Activated CD8-positive, alpha-beta memory T cell treated with anti-CD3 and anti-CD28 coated beads, Interleukin-2, amount 50 U/mL, for 1 hour (primary cell): ENCODE results near the gene APOBEC2.

Experiments used
- DNase-seq: peaks from one replicate; pipeline ENCODE4 v3.0.0-alpha.2; 2020; ENCODE audit errors: extremely low read depth

Gene APOBEC2

DNA sequence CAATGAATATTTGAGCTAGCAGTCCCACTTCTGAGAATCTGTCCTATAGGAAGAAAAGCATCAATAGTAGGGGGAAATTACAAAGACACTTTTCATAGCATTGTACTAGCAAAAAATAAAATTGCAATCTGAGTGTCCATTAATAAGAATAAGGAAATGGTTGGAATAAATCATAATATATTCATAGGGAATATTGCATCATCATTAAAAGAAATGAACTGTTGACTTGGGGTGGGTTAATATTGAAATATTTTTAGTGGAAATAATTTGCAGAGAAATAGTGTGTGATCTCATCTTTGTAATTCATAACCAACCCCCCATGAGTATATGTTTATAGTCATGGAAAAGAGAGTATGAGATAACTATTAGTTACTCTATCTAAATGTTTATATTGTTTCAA is 32.2 kb downstream of the APOBEC2 start:
- DNase-seq: no peak

DNA sequence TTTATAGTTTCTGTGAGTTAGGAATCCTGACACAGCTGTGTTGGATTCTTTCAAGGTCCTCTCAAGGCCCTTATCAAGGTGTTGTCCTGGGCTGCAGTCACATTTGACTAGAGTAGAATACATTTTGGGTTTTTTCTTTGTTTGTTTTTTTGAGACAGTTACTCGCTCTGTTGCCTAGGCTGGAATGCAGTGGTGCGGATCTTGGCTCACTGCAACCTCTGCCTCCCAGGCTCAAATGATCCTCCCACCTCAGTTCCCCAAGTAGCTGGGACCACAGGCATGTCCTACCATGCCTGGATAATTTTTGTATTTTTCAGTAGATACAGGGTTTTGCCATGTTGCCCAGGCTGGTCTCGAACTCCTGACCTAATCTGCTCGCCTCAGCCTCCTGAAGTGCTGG is 35.4 kb downstream of the APOBEC2 start:
- no peak for DNase-seq

DNA sequence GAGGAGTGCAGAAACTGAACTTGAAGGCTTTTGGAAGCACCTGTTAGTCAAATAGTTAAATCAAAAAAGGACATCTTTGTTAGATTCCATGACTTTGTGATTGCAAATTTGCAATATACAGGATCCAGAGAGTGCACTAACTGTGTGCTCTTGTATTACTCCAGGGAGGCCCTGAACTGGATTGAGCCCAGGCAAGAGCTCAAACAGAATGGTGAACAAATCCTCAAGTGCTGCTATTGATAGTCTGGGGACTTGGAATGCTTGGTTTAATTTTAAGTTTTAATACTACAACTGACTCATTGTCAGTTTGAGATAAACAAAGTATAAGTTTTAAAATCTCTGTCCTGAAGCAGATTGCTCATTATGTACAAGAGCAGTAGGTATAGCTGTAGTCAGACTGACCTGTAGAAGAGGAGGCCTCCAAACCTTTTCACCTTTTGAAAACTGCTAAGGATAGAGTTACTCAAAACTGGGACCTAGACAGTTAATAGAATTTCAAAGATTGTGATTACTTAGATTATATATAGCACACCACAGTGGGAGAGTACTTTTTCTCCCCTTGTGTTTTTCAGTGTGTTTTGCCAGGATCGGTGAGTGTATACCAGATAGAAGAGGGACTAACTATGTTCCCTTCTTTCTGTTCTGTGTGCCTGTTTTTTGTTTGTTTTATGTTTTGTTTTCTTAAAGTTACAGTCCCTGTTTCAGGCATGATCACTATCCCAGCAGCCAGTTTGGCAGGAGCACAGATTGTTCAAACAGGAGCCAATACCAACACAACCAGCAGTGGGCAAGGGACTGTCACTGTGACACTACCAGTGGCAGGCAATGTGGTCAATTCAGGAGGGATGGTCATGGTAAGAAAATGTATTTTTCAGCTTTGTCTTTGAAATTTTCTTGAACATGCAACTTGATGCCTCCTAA is 38.1 kb downstream of the APOBEC2 start:
- no peak for DNase-seq

DNA sequence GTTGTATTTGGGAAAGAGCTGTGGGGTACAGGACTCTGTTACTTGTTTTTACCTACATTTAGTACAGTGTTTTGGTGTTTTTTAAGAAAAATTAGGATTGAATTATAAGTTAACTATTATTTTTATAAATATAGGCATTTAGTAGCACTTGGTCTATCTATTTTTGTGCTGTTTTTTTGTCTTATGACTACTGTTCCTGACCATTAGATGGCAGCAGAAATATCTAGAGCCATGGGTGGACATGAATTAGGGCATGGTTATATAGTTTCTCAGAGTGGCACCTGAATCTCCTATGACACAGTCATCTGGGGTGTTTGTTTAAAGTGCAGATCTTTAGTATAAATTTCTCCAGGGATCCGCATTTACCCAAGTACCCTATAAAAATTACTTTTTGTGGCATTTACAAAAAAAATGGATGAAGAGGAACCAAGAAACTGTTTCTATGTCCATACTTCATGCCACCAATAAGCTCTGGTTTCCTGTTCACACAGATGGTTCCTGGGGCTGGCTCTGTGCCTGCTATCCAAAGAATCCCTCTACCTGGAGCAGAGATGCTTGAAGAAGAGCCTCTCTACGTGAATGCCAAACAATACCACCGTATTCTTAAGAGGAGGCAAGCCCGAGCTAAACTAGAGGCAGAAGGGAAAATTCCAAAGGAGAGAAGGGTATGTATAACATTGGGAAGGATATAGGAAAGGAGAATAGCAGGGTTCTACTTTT is 39.6 kb downstream of the APOBEC2 start:
- no peak for DNase-seq

- no peak for DNase-seq
Measured at GRCh38 chr6:41093729-41094128, 40.7 kb downstream of the APOBEC2 start.

DNA sequence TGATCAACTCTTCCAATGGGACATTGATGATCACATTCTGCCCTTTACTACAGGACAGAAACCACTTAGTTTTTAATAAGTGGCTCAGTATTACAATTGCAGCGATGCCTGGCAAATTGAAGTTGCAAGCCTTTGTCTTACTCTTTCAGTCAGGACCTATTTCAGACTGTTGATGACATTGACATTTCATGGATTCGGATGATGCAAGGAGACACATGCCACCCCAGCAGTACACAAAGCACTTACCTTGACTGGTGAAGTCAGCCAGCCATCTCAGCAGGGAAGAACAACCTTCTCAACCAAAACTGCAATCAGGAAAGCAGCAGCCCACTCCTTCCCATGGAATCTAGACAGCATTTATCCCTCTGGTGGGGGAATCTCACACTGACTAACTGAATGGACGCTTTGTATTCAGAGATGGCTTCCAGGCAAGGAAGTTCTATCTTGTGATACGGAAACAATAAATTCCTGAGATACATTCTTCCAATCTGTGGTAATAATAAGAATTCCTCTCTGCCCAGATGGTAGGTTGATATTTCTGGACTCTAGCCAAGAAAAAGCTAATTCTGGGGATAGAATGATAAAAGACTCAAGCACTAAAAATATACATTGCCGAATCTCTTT is 44.6 kb downstream of the APOBEC2 start:
- no peak for DNase-seq

- DNase-seq: no peak
Measured at GRCh38 chr6:41098366-41098765, 45.4 kb downstream of the APOBEC2 start.

DNA sequence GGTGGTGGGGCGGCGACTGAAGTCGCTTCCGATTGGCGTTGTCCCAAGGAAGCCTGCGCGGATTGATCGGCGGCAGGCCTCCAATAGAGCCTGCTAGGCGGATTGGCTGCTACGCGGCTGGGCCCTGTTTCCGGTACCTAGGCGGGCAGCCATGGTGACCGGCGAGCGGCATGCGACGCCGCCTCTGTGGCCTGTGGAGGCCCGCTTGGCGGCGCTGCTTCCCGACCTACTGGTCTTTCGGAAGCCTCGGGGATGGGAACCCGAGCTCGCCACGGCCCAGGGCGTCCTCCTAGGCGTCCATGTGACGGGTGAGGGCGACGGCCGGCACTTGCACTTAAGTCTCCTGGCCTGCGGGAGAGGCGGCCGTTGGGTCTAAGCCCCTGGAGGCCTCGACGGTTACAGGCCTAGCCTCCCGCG is 47.9 kb downstream of the APOBEC2 start:
- DNase-seq: no peak

DNA sequence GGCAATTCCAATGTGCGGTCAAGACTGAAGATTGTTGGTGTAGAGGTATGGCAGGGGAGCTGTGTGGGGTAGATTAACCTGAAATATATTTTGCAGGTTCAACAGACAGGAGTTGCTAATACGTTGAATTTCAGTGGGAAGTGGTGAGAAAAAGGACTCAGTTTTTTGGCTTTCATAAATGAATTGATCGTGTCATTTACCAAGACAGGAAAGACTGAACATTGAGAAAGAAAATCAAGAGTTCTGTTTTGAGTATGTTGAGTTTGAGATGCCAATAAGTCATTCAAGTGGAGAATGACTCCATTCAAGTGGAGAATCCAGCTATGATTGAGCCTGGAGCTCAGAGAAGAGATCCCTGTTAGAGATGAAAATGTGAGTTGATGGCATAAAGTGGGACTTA is 50.8 kb downstream of the APOBEC2 start:
- DNase-seq: no peak

GRCh38 chr6:41111017-41111416 is 58.0 kb downstream of the APOBEC2 start:
- DNase-seq: no peak
